LNCaP clone FGC (cell line): Measurements from ENCODE around the gene LTBP2.
A peak's percentile ranks its signal among the peaks of the same experiment; 100 is the strongest.

Experiments used
- DNase-seq: peaks from one replicate; pipeline ENCODE4 v3.0.0-alpha.2; 2011; ENCODE audit warnings: low read depth
- H3K4me3 ChIP-seq: 2 replicates; pipeline ENCODE4 v1.5.1; 2011; ENCODE audit warnings: mild to moderate bottlenecking, low read depth, low read length, control low read depth
- TF ChIP-seq, protein P1 (sequence below): IDR thresholded peaks from 2 replicates; pipeline ENCODE4 v1.5.1; 2012; ENCODE audit warnings: mild to moderate bottlenecking; ENCODE audit not compliant: control insufficient read depth, insufficient read depth; ENCODE audit errors: extremely low read depth

Gene LTBP2

GRCh38 chr14:74613211-74613914 lies 1.3 kb upstream of the LTBP2 start:
- no peak overlapping the region for H3K4me3 ChIP-seq
- TF ChIP-seq, protein P1, sequence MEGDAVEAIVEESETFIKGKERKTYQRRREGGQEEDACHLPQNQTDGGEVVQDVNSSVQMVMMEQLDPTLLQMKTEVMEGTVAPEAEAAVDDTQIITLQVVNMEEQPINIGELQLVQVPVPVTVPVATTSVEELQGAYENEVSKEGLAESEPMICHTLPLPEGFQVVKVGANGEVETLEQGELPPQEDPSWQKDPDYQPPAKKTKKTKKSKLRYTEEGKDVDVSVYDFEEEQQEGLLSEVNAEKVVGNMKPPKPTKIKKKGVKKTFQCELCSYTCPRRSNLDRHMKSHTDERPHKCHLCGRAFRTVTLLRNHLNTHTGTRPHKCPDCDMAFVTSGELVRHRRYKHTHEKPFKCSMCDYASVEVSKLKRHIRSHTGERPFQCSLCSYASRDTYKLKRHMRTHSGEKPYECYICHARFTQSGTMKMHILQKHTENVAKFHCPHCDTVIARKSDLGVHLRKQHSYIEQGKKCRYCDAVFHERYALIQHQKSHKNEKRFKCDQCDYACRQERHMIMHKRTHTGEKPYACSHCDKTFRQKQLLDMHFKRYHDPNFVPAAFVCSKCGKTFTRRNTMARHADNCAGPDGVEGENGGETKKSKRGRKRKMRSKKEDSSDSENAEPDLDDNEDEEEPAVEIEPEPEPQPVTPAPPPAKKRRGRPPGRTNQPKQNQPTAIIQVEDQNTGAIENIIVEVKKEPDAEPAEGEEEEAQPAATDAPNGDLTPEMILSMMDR, result no peak
- DNase-seq, result no peak

DNA sequence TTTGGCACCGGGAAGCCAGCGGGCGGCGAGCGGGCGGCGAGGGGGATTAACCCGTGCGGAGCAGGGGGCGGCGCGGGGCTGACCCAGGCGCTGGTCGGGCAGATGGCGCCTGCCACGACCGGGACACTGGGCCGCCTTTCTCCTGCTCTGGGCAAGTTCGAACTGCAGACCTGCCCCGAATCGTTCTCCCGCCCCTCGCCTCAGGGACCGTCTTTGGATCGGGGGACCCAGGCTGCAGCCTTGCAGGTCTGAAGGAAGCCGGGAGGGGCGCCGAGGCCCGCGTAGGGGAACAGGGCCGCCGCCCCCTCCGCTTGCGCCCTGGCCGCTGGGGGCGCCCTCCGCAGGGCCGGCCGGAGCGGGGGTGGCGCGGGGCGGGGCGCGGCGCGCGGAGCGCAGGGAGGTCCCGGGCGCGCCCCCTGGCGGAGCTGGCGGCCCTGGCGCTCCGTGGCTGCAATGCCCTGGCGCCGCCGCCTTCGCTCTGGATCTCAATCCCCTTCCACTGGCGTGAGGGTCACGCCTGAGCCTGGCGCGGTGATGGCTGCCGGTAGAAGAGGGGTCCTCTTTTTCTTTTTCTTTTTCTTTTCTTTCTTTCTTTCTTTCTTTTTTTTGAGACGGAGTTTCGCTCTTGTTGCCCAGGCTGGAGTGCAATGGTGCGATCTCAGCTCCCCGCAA lies 449 bp upstream of the LTBP2 start:
- DNase-seq, result no peak
- H3K4me3 ChIP-seq, result peak overlapping the region; percentile 52
- TF ChIP-seq, protein P1, result peak; percentile 94

GRCh38 chr14:74610866-74611649 lies 979 bp downstream of the LTBP2 start:
- DNase-seq, result no peak
- TF ChIP-seq, protein P1, result no peak
- H3K4me3 ChIP-seq, result no peak overlapping the region

- TF ChIP-seq, protein P1, result no peak
- H3K4me3 ChIP-seq, result no peak overlapping the region
- DNase-seq, result no peak
Observed at GRCh38 chr14:74610199-74610865, 1.7 kb downstream of the LTBP2 start.

GRCh38 chr14:74609721-74610120 lies 2.3 kb downstream of the LTBP2 start:
- H3K4me3 ChIP-seq, result no peak overlapping the region
- TF ChIP-seq, protein P1, result no peak
- DNase-seq, result no peak

DNA sequence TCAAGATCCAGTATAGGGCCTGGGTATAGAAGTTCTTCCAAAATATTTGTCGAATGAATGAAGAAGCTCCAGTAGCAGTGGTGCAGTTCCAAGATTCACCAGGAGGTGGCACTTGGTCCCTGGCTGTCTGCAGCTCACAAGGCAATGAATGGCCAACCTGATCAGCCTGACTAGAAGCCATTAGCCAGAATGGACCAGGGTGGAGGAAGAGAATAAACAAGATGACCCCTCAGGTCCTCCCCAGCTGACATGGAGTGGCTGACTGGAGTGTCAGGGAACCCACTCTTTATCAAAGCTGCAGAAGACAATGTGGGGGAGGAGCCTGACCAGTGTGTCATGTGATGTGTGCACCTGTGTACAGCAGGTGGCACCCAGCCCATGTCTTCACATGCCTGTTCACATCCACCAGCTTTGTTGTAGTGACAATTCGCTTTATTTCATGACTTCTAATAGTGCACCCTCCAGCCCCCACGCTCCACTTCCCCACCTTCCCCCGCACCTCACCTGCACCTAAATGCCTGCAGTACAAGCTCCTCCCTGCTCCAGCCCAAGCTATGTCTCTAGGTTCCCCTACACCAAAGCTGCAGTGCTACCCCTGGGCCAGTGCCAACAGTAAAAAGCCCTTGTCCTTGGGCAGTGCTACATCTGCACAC lies 3.0 kb downstream of the LTBP2 start:
- peak; percentile 63 for DNase-seq
- H3K4me3 ChIP-seq, result no peak overlapping the region
- TF ChIP-seq, protein P1, result peak; percentile 83
